Omental fat pad (tissue), 4 donors: Measurements from ENCODE around the gene VMO1. TPM values are rescaled to one million over a fixed set of nuclear protein-coding genes. Genes with fewer than 3 reads are reported as not detected.

ENCODE experiments used
- ATAC-seq: fragments of 150-250 bp; one replicate; pipeline ENCODE4 v1.9.1; 2016; ENCODE audit warnings: mild to moderate bottlenecking, moderate library complexity; ENCODE audit not compliant: low FRiP score
- DNase-seq: peaks from one replicate; pipeline ENCODE4 v3.0.0-alpha.2; 2019; ENCODE audit warnings: low spot score
- CTCF ChIP-seq, 3 donors: fragments of 450-650 bp; IDR thresholded peaks; one replicate each; pipeline ENCODE4 v1.5.1; 2016 to 2017; ENCODE audit warnings: antibody characterized with exemption in 3 of 3, mild to moderate bottlenecking in 3 of 3, moderate library complexity in 2 of 3
- total RNA-seq, 4 donors: library from RNA; depleted of rRNA; stranded (reverse); fragments of >200 nt; gene quantifications; one replicate each; pipeline ENCODE4 v1.1.0, GENCODE V29; 2016

The VMO1 gene
- total RNA-seq, 4 donors from 2014 or later: 2.1 to 13.1 (median 8.4) TPM

- ATAC-seq (peak; percentile 81), DNase-seq (peak; percentile 36)
- no peak for TF ChIP-seq CTCF (IDR thresholded peaks at IDR 0.05)
Measured at GRCh38 chr17:4739122-4740024, 46.8 kb downstream of the VMO1 start, which contains the start of the genes CXCL16 and ZMYND15. Gene CXCL16 (minus strand): TSS chr17:4739928. CDS start chr17:4739339, 589 bp downstream. Gene ZMYND15 (plus strand): TSS chr17:4739833. CDS start chr17:4740549, 716 bp downstream.

GRCh38 chr17:4738136-4739121, 47.7 kb downstream of the VMO1 start:
- ATAC-seq (no peak), DNase-seq (no peak)
- no peak for TF ChIP-seq CTCF (IDR thresholded peaks at IDR 0.05)

GRCh38 chr17:4735876-4736651, 50.1 kb downstream of the VMO1 start:
- DNase-seq (no peak), ATAC-seq (no peak)
- no peak for TF ChIP-seq CTCF (IDR thresholded peaks at IDR 0.05)

Other genes with a start within 250 kb of the VMO1 start
- gene MYBBP1A, start 231.0 kb downstream of the VMO1 start, total RNA-seq: 100 to 1,000 TPM in 1 of 4 donors, 10 to 100 TPM in 3; 33.1 to 142 (median 39.1) TPM
- under 1 TPM in 1 of 4 donors, not detected in 3; 0.37 TPM for gene GGT6, start 225.8 kb downstream of the VMO1 start, total RNA-seq
- gene SMTNL2, start 201.8 kb downstream of the VMO1 start, total RNA-seq: 10 to 100 TPM in 2 of 4 donors, 1 to 10 TPM in 2; 2.8 to 14.2 (median 8.4) TPM
- gene ALOX15, start 144.7 kb downstream of the VMO1 start, total RNA-seq: 100 to 1,000 TPM in 2 of 4 donors, 10 to 100 TPM in 1, not detected in 1; 24.4 to 379 (median 119) TPM
- gene PELP1, start 82.2 kb downstream of the VMO1 start, total RNA-seq: 10 to 100 TPM; 13.1 to 24.4 (median 15.0) TPM
- gene ARRB2, start 75.7 kb downstream of the VMO1 start, total RNA-seq: 100 to 1,000 TPM in 1 of 4 donors, 10 to 100 TPM in 3; 43.4 to 111 (median 78.6) TPM
- gene MED11, start 54.9 kb downstream of the VMO1 start, total RNA-seq: 10 to 100 TPM; 21.6 to 27.5 (median 26.7) TPM
- gene ZMYND15, start 46.5 kb downstream of the VMO1 start, total RNA-seq: 1 to 10 TPM in 2 of 4 donors, under 1 TPM in 1, not detected in 1; 0.46 to 4.1 (median 1.9) TPM
- 10 to 100 TPM; 16.6 to 92.1 (median 26.5) TPM for gene CXCL16, start 46.4 kb downstream of the VMO1 start, total RNA-seq
- not detected for gene TM4SF5, start 14.5 kb downstream of the VMO1 start, total RNA-seq
- not detected for gene GLTPD2, start 2.6 kb upstream of the VMO1 start, total RNA-seq
- 100 to 1,000 TPM; 109 to 164 (median 150) TPM for gene PSMB6, start 9.8 kb upstream of the VMO1 start, total RNA-seq
- gene PLD2, start 20.8 kb upstream of the VMO1 start, total RNA-seq: 10 to 100 TPM; 20.8 to 29.2 (median 24.3) TPM
- 10 to 100 TPM; 24.4 to 57.8 (median 31.9) TPM for gene MINK1, start 47.0 kb upstream of the VMO1 start, total RNA-seq
- gene C17orf107, start 113.2 kb upstream of the VMO1 start, total RNA-seq: 1 to 10 TPM in 3 of 4 donors, under 1 TPM in 1; 0.63 to 8.4 (median 3.3) TPM
- gene CHRNE, start 116.7 kb upstream of the VMO1 start, total RNA-seq: 1 to 10 TPM in 3 of 4 donors, under 1 TPM in 1; 0.50 to 3.6 (median 1.5) TPM
- not detected for gene GP1BA, start 145.9 kb upstream of the VMO1 start, total RNA-seq
- 10 to 100 TPM; 38.9 to 74.2 (median 47.1) TPM for gene SLC25A11, start 153.7 kb upstream of the VMO1 start, total RNA-seq
- 10 to 100 TPM; 24.5 to 34.4 (median 32.0) TPM for gene RNF167, start 153.9 kb upstream of the VMO1 start, total RNA-seq
- 100 to 1,000 TPM; 444 to 699 (median 616) TPM for gene PFN1, start 162.2 kb upstream of the VMO1 start, total RNA-seq
- 1 to 10 TPM; 2.8 to 5.3 (median 3.3) TPM for gene ENO3, start 164.8 kb upstream of the VMO1 start, total RNA-seq
- 10 to 100 TPM; 45.3 to 71.0 (median 47.5) TPM for gene SPAG7, start 181.5 kb upstream of the VMO1 start, total RNA-seq
- 10 to 100 TPM; 11.4 to 27.7 (median 21.4) TPM for gene CAMTA2, start 201.3 kb upstream of the VMO1 start, total RNA-seq
- gene INCA1, start 211.2 kb upstream of the VMO1 start, total RNA-seq: 1 to 10 TPM in 3 of 4 donors, not detected in 1; 1.0 to 1.4 (median 1.3) TPM
- gene KIF1C, start 211.6 kb upstream of the VMO1 start, total RNA-seq: 10 to 100 TPM; 64.5 to 92.5 (median 76.4) TPM
- gene SLC52A1, start 249.1 kb upstream of the VMO1 start, total RNA-seq: not detected